BLaER1 treated with 17β-estradiol and CSF1 and Interleukin-3, amounts not matched to agents 10 nM and 100 nM (cell line): Measurements from ENCODE around the gene ANKRD18B.
"Not testable (repeated sequence)": the region's sequence is repeated elsewhere in the genome, so short reads cannot be mapped to it uniquely, and the experiment has no call there.

Source experiments
- H3K27ac ChIP-seq, 11 experiments: shearing (Covaris generic); formaldehyde crosslinking; 2 replicates each; pipeline ENCODE4 v1.8.1; 2022
- H3K27me3 ChIP-seq, 11 experiments: shearing (Covaris generic); formaldehyde crosslinking; 2 replicates each; pipeline ENCODE4 v1.8.1; 2022
- H3K36me3 ChIP-seq, 11 experiments: shearing (Covaris generic); formaldehyde crosslinking; 2 replicates each; pipeline ENCODE4 v1.8.1; 2022
- H3K4me1 ChIP-seq, 10 experiments: shearing (Covaris generic); formaldehyde crosslinking; 2 replicates each; pipeline ENCODE4 v1.8.1; 2022
- H3K4me2 ChIP-seq, 11 experiments: shearing (Covaris generic); formaldehyde crosslinking; 2 replicates each; pipeline ENCODE4 v1.8.1; 2022
- H3K4me3 ChIP-seq, 10 experiments: shearing (Covaris generic); formaldehyde crosslinking; 2 replicates each; pipeline ENCODE4 v1.8.1; 2022
- H3K9ac ChIP-seq, 11 experiments: shearing (Covaris generic); formaldehyde crosslinking; 2 replicates each; pipeline ENCODE4 v1.8.1; 2022
- H3K9me3 ChIP-seq, 11 experiments: shearing (Covaris generic); formaldehyde crosslinking; replicated peaks in 1 of 11; 2 replicates each; pipeline ENCODE4 v1.8.1; 2022
- H4K20me1 ChIP-seq, 11 experiments: shearing (Covaris generic); formaldehyde crosslinking; 2 replicates each; pipeline ENCODE4 v1.8.1; 2022
- Cebpa-rat ChIP-seq, 11 experiments: shearing (Covaris generic); IDR thresholded peaks; 2 replicates each; pipeline ENCODE4 v1.8.1; 2022

ANKRD18B gene

GRCh38 chr9:33524306-33524947 lies 376 bp downstream of the ANKRD18B start:
- peaks cover 0 to 10% (median 8%) of the 10 kb centered on the region in 11 experiments; a peak in 11 of 22 replicates for H3K27me3 ChIP-seq
- H4K20me1 ChIP-seq, result no peaks in the 10 kb centered on the region
- H3K9ac ChIP-seq, result no peak overlapping the region
- H3K4me1 ChIP-seq, result no peaks in the 10 kb centered on the region
- H3K4me2 ChIP-seq, result no peak overlapping the region
- H3K4me3 ChIP-seq, result no peak overlapping the region
- TF ChIP-seq Cebpa-rat (IDR thresholded peaks at IDR 0.05), result no peak
- H3K36me3 ChIP-seq, result no peaks in the 10 kb centered on the region
- H3K9me3 ChIP-seq, result peaks cover 9 to 16% (median 15%) of the 10 kb centered on the region in 11 experiments; a peak in 21 of 22 replicates
- H3K27ac ChIP-seq, result no peak overlapping the region

GRCh38 chr9:33528069-33528468 lies 4.0 kb downstream of the ANKRD18B start:
- not testable (repeated sequence) for H3K36me3 ChIP-seq, H3K4me2 ChIP-seq, H3K4me1 ChIP-seq, H3K4me3 ChIP-seq, H3K27ac ChIP-seq, H3K27me3 ChIP-seq, H4K20me1 ChIP-seq, H3K9ac ChIP-seq
- H3K9me3 ChIP-seq, result peaks cover 9 to 16% (median 15%) of the 10 kb centered on the region in 11 experiments; a peak in 21 of 22 replicates

GRCh38 chr9:33533958-33534357 lies 9.9 kb downstream of the ANKRD18B start:
- not testable (repeated sequence) for H3K4me2 ChIP-seq, H4K20me1 ChIP-seq, H3K4me3 ChIP-seq, H3K27me3 ChIP-seq, H3K4me1 ChIP-seq, H3K9me3 ChIP-seq, H3K9ac ChIP-seq, H3K27ac ChIP-seq, H3K36me3 ChIP-seq

- H3K9me3 ChIP-seq, result no peaks in the 10 kb centered on the region
- H3K4me3 ChIP-seq, result no peak overlapping the region
- H3K4me1 ChIP-seq, result no peaks in the 10 kb centered on the region
- no peak overlapping the region for H3K27ac ChIP-seq
- TF ChIP-seq Cebpa-rat (IDR thresholded peaks at IDR 0.05), result no peak
- no peaks in the 10 kb centered on the region for H4K20me1 ChIP-seq
- H3K4me2 ChIP-seq, result no peak overlapping the region
- H3K36me3 ChIP-seq, result no peaks in the 10 kb centered on the region
- H3K9ac ChIP-seq, result no peak overlapping the region
- no peaks in the 10 kb centered on the region for H3K27me3 ChIP-seq
Observed at GRCh38 chr9:33535541-33535940, 11.5 kb downstream of the ANKRD18B start.

GRCh38 chr9:33543463-33543862 lies 19.4 kb downstream of the ANKRD18B start:
- not testable (repeated sequence) for H3K36me3 ChIP-seq, H4K20me1 ChIP-seq

GRCh38 chr9:33545715-33546114 lies 21.7 kb downstream of the ANKRD18B start:
- not testable (repeated sequence) for H3K4me3 ChIP-seq, H3K9ac ChIP-seq, H3K36me3 ChIP-seq, H3K4me1 ChIP-seq, H3K27me3 ChIP-seq, H3K4me2 ChIP-seq, H4K20me1 ChIP-seq, H3K27ac ChIP-seq, H3K9me3 ChIP-seq

More at GRCh38 chr9:33543463-33543862, 19.4 kb downstream of the ANKRD18B start:
- not testable (repeated sequence) for H3K4me3 ChIP-seq, H3K27ac ChIP-seq, H3K27me3 ChIP-seq, H3K9ac ChIP-seq, H3K4me2 ChIP-seq, H3K4me1 ChIP-seq, H3K9me3 ChIP-seq

GRCh38 chr9:33548816-33549215 lies 24.8 kb downstream of the ANKRD18B start:
- not testable (repeated sequence) for H3K9me3 ChIP-seq, H3K4me3 ChIP-seq, H3K27me3 ChIP-seq, H4K20me1 ChIP-seq, H3K9ac ChIP-seq, H3K27ac ChIP-seq, H3K4me1 ChIP-seq, H3K36me3 ChIP-seq, H3K4me2 ChIP-seq

- H3K4me3 ChIP-seq, H4K20me1 ChIP-seq, H3K9me3 ChIP-seq, H3K4me2 ChIP-seq, H3K9ac ChIP-seq, H3K36me3 ChIP-seq, H3K4me1 ChIP-seq, H3K27ac ChIP-seq, H3K27me3 ChIP-seq: not testable (repeated sequence)
Observed at GRCh38 chr9:33549418-33549817, 25.4 kb downstream of the ANKRD18B start.

- H3K27ac ChIP-seq, H3K36me3 ChIP-seq, H3K9me3 ChIP-seq, H3K4me2 ChIP-seq, H3K9ac ChIP-seq, H3K4me3 ChIP-seq, H4K20me1 ChIP-seq, H3K27me3 ChIP-seq, H3K4me1 ChIP-seq: not testable (repeated sequence)
Observed at GRCh38 chr9:33551183-33551582, 27.1 kb downstream of the ANKRD18B start.

GRCh38 chr9:33552315-33552725 lies 28.3 kb downstream of the ANKRD18B start:
- H3K27me3 ChIP-seq, H3K9me3 ChIP-seq, H3K4me1 ChIP-seq, H3K36me3 ChIP-seq, H3K9ac ChIP-seq, H4K20me1 ChIP-seq, H3K4me2 ChIP-seq, H3K27ac ChIP-seq, H3K4me3 ChIP-seq: not testable (repeated sequence)

- not testable (repeated sequence) for H4K20me1 ChIP-seq, H3K4me3 ChIP-seq, H3K27me3 ChIP-seq, H3K9me3 ChIP-seq, H3K9ac ChIP-seq, H3K36me3 ChIP-seq
- Histone ChIP-seq H3K4me2 (peak overlapping the region in 9 of 11 experiments; percentile 14 to 56 (median 32); a peak in 13 of 22 replicates), H3K4me1 (peaks cover 0 to 36% (median 15%) of the 10 kb centered on the region in 10 experiments; a peak in 15 of 20 replicates), H3K27ac (peak overlapping the region in 3 of 11 experiments; percentile 32 to 52 (median 34); a peak in 4 of 22 replicates)
Observed at GRCh38 chr9:33560217-33560616, 36.2 kb downstream of the ANKRD18B start.

- not testable (repeated sequence) for H3K9ac ChIP-seq, H3K9me3 ChIP-seq, H3K36me3 ChIP-seq, H3K4me3 ChIP-seq, H4K20me1 ChIP-seq, H3K27me3 ChIP-seq
- peak overlapping the region in 1 of 11 experiments; percentile 46; a peak in 2 of 22 replicates for H3K4me2 ChIP-seq
- H3K27ac ChIP-seq, result peak overlapping the region in 1 of 11 experiments; percentile 29; a peak in 1 of 22 replicates
- peaks cover 0 to 36% (median 15%) of the 10 kb centered on the region in 10 experiments; a peak in 15 of 20 replicates for H3K4me1 ChIP-seq
Observed at GRCh38 chr9:33562196-33562595, 38.1 kb downstream of the ANKRD18B start.

- H3K36me3 ChIP-seq, H3K27me3 ChIP-seq, H3K27ac ChIP-seq, H3K9ac ChIP-seq, H3K4me2 ChIP-seq, H3K4me3 ChIP-seq, H3K9me3 ChIP-seq, H4K20me1 ChIP-seq: not testable (repeated sequence)
- H3K4me1 ChIP-seq, result peaks cover 0 to 16% (median 9%) of the 10 kb centered on the region in 10 experiments; a peak in 16 of 20 replicates
Observed at GRCh38 chr9:33567776-33568175, 43.7 kb downstream of the ANKRD18B start.

- H4K20me1 ChIP-seq, H3K4me2 ChIP-seq, H3K27ac ChIP-seq, H3K9me3 ChIP-seq, H3K9ac ChIP-seq, H3K27me3 ChIP-seq, H3K4me3 ChIP-seq, H3K4me1 ChIP-seq, H3K36me3 ChIP-seq: not testable (repeated sequence)
Observed at GRCh38 chr9:33577786-33578185, 53.7 kb downstream of the ANKRD18B start.
